Activated naive CD4-positive, alpha-beta T cell treated with anti-CD3 and anti-CD28 coated beads, Interleukin-2, amount 50 U/mL, for 16 hours (primary cell): ENCODE data around the gene NLRP12.
"Not testable (repeated sequence)": the region's sequence is repeated elsewhere in the genome, so short reads cannot be mapped to it uniquely, and the experiment has no call there.

Source experiments
- DNase-seq: peaks from one replicate; pipeline ENCODE4 v3.0.0-alpha.2; 2020

The NLRP12 gene

DNA sequence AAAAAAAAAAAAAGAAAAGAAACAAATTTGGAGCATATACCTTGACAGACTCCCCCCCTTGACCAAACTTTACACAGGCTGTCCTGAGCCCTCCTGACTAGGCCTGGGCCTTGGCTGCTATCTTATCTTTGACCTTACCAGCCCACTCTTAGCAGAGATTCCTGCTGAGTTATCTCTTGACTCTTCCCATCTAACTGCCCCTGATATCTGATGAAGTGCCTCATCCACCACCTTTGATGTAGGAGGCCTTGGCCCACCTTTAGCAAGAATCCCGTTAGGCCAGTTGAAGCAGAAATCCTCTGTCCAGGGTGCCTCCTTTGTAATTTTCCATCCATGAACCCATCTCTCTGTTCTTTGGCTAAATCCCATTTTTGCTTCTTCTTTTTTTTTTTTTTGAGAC, 43.6 kb downstream of the NLRP12 start:
- DNase-seq, result no peak

DNA sequence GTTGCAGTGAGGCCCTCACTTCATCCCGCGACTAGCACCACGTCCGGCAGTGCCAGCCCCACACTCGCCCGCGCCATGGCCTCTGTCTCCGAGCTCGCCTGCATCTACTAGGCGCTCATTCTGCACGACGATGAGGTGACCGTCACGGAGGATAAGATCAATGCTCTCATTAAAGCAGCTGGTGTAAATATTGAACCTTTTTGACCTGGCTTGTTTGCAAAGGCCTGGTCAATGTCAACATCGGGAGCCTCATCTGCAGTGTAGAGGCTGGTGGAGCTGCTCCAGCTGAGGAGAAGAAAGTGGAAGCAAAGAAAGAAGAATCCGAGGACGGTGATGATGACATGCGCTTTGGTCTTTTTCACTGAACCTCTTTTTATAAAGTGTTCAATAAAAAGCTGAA, 48.6 kb downstream of the NLRP12 start:
- no peak for DNase-seq

DNA sequence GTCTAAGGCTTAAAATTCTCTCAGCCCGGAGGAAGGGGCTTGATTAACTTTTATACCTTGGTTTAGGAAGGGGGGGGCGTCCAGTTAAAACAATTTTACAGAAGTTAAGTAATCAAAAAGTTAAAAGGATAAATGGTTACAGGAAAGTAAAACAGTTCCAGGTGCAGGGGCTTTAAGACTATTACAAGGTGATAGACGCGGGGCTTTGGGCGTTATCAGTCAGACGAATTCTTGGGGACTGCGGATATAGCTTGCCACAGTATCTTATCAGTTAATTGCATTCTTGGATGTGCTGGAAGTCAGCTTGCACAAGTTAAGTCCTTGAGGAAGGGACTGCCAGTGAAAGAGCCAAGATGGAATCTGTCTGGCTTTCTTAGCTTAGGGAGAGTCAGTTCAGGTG, 49.6 kb downstream of the NLRP12 start:
- DNase-seq, result not testable (repeated sequence)

DNA sequence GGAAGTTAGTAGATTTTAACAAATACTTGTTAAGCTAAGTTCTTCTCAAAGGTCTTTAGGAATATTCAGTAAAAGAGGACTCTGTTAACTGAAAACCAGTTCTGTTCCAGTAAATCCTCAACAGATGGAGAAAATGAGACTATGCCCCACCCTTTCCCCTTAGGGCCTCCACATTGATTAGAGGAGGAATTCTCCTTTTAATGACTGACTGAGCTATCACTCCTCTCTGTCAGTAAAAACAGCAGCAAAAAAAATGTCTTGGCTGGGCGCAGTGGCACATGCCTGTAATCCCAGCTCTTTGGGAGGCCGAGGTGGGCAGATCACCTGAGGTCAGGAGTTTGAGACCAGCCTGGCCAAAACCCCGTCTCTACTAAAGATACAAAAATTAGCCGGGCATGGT, 50.1 kb downstream of the NLRP12 start:
- no peak for DNase-seq

DNA sequence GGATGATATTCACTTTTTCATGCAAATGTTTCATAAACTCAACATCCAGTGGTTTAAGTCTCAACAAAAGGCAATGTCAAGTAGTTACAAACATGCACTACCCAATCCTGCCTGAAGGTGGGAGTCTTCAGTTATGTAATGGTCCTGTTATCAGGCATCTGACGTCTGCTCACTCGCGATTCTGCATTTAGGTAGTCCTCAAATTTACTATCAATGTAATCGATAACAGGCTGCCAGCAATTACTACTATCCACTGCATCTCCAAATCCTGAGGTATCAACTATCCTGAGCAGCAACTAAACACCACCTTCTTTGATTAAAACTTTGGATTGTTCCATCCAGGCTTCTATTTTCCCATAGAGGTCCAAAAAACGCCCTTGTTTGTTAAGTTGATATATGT, 51.2 kb downstream of the NLRP12 start:
- DNase-seq, result peak; percentile 41

DNA sequence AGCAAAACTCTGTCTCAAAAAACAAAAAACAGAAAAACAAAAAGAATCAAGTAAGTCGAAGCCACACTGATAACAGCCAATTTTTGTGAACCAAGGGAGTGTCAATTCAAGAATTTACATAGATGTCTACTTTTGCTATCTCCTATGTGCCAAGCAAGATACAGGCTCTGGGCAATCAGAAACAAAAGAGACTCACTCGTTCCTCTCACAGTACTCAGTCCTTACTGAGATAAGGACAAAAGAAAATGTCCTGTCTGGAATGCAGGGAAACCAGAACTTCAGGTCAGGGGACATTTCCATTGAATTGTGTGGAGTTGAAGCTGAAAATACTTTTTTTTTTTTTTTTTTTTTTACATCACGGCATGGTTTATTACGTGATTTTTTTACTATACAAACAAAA, 53.0 kb downstream of the NLRP12 start:
- DNase-seq, result no peak

DNA sequence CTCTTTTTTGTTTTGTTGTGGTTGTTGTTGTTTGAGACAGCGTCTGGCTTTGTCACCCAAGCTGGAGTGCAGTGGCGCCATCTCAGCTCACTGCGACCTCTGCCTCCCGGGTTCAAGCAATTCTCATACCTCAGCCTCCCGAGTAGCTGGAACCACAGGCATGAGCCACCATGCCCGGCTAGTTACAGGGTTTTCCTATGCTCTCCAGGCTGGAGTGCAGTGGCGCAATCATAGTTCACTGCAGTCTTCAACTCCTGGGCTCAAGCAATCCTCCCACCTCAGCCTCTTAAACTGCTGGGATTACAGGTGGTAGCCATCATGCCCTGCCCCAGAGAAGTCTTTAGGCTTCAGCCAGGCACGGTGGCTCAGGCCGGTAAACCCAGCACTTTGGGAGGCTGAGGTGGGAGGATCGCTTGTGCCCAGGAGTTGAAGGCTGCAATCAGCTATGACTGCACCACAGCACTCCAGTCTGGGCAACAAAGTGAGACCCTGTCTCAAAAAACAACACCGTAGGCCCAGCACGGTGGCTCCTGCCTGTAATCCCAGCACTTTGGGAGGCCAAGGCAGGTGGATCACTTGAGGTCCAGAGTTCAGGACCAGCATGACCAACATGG, 54.3 kb downstream of the NLRP12 start:
- DNase-seq, result not testable (repeated sequence)

DNA sequence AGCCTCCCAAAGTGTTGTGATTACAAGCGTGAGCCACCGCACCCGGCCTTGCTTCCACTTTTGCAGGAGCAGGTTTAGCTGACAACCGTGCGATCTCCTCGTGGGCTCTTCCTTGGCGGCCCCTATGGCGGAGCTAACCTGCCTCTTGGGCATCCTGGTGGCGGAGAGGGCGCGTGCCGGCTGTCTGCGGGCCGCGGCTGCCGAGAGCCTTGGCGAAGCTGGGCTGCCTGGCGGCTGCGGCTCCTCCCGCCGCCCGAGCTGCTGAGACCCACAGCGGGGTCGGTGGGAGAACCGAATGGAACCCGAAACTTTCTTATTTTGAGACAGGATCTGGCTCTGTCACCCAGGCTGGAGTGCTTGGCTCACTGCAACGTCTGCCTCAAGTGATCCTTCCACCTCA, 55.7 kb downstream of the NLRP12 start:
- no peak for DNase-seq

DNA sequence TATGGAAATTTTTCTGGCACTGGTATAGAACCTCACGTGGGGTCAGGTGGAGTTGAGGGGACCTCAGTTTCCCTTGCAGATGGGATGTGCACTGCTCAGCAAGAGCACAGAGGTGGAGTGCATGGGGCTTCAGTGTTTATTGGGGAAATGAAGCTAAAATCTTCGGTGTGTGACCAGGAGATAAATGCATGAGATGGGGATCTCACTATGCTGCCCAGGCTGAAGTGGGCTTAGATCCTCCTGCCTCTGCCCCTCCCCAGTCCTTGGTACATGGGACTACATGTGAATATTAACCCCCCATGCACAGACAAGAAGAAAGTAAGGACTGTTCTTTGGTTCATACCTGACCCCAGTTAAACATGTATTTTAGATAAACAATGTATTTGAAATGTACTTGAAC, 65.1 kb downstream of the NLRP12 start:
- DNase-seq, result not testable (repeated sequence)
